B cell (primary cell): Measurements from ENCODE around the gene LRIG1.

Experiments
- CTCF ChIP-seq: fragments of 200-600 bp; IDR thresholded peaks from one replicate; pipeline ENCODE4 v1.8.0; 2022; ENCODE audit warnings: antibody characterized with exemption, mild to moderate bottlenecking
- EZH2 ChIP-seq: IDR thresholded peaks from 2 replicates; pipeline ENCODE4 v1.6.1; 2012; ENCODE audit warnings: borderline replicate concordance, low read depth, mild to moderate bottlenecking, moderate library complexity, low read length; ENCODE audit not compliant: insufficient read depth, poor library complexity, severe bottlenecking

DNA sequence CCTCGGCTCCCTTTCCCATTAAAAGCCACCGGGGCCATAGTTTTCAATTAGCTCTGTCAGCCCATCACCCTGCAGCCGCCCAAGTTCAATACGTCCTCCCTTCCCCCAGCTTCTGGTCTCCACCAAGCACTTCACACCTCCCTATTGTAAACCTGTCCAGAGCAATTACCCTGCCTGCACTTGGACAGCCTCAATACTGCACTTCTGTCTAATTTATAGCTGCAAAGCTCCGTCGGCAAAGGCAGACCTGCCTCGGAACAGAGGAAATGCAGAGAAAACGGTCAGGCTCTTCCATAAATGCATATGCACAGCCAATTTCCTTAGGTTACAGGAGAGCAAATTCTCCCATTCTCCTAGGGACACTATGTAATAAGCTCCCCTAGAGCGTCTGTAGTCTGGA, 21.9 kb downstream of the LRIG1 start:
- TF ChIP-seq CTCF: no peak
- TF ChIP-seq EZH2: no peak
